ENCODE measurements around the gene KLF1.

Gene KLF1

DNA sequence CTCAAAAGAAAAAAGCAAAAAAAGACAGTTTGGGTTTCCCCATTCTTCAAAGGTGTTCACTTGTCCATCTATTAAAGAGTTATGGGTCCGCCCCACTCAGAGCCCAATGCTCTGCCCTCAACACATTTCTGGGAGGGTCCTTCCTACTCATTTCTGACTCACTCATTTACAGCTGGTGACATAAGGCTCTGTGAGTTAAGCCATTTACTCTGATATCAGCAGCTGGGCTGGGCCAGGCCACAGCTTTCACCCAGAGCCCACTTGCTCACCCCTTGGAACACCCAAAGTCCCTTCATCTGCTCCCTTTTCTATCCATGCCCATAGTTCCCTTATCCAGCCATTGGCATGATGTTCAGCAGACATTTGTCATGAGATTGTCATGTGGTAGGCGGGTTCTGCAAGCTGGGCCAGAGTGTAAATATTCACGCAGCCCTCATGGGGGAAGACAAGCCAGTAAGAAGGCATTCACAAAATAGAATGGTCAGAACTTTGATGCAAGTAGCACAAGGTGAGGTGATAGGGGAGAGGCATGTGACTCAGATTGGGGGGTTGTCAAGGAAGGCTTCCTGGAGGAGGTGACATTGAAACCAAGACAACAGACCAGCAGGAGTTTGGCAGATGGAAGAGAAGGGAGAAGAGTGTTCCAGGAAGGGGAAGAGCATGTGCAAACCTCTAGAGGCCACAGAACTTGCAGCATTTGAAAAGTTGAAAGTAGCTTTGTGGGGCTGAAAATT is 42.8 kb downstream of the KLF1 start:
- TF ChIP-seq, protein P1, sequence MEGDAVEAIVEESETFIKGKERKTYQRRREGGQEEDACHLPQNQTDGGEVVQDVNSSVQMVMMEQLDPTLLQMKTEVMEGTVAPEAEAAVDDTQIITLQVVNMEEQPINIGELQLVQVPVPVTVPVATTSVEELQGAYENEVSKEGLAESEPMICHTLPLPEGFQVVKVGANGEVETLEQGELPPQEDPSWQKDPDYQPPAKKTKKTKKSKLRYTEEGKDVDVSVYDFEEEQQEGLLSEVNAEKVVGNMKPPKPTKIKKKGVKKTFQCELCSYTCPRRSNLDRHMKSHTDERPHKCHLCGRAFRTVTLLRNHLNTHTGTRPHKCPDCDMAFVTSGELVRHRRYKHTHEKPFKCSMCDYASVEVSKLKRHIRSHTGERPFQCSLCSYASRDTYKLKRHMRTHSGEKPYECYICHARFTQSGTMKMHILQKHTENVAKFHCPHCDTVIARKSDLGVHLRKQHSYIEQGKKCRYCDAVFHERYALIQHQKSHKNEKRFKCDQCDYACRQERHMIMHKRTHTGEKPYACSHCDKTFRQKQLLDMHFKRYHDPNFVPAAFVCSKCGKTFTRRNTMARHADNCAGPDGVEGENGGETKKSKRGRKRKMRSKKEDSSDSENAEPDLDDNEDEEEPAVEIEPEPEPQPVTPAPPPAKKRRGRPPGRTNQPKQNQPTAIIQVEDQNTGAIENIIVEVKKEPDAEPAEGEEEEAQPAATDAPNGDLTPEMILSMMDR (IDR thresholded peaks at IDR 0.05; ENCODE audit: low read depth, low read length): no peak
- H3K4me3 ChIP-seq (ENCODE audit: low read depth, low read length): no peak overlapping the region

DNA sequence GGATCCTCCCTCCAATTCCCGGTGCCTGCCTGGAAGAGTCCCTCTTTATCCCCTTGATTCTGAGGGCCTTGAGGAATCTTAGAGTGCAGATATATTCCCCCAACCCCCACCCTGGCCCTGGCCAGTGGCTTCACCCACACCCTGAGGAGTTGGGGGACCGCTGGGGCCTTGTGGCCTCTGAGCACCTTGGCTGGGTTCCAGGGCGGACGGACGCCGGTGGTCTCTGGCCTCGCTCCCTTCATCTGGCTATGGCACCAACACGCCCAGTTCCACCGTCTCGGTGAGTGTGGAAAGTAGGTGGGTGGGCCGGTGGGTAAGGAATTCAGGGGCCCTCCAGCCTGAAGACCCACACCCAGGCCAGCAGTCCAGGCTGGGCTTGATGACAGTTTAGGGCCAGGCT is 43.7 kb downstream of the KLF1 start:
- TF ChIP-seq, protein P1 (IDR thresholded peaks at IDR 0.05; ENCODE audit: low read depth, low read length): no peak

DNA sequence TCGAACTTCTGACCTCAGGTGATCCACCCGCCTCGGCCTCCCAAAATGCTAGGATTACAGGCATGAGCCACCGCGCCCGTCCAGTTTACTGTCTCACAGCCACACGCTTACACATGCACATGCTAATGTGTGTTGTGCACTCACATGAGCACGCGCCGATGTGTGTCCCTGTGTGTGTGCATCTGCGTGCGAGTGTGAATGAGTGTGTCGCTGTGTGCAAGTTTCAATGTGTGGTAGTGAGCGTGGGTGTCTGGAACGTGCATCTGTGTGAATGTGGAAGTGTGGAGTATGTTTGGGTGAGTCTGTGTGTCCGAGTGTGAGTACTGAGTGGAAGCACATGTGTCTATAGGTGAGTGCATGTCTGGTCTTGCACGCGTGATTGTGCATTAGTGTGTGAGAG is 44.5 kb downstream of the KLF1 start:
- no peak overlapping the region for H3K4me3 ChIP-seq (ENCODE audit: low read depth, low read length)
- TF ChIP-seq, protein P1 (IDR thresholded peaks at IDR 0.05; ENCODE audit: low read depth, low read length): no peak

More for the DNA sequence above, 43.7 kb downstream of the KLF1 start:
- no peak overlapping the region for H3K4me3 ChIP-seq (ENCODE audit: low read depth, low read length)

DNA sequence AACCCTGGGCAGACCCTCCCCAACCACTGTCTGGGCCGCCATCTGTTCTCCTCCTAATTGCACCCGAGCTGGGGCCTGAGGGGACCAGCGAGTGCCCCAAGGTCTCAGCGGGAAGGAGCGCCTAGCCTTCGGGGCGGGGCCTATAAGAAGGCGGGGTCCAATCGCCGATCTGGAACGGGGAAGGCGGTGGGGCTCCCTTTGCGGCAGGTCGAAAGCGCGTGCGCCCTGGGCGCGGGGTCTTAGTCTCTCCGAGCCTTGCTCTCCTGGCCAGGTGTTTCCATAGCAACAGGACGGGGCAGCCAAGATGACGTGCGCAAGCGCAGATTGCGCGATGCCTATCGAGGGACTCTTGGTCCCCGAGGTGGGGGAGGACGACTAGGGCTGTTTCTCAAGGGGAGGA is 45.9 kb downstream of the KLF1 start:
- H3K4me3 ChIP-seq (ENCODE audit: low read depth, low read length): peak overlapping the region; percentile 12; the same call in 1 of the 2 replicates
- TF ChIP-seq, protein P1 (IDR thresholded peaks at IDR 0.05; ENCODE audit: low read depth, low read length): no peak

DNA sequence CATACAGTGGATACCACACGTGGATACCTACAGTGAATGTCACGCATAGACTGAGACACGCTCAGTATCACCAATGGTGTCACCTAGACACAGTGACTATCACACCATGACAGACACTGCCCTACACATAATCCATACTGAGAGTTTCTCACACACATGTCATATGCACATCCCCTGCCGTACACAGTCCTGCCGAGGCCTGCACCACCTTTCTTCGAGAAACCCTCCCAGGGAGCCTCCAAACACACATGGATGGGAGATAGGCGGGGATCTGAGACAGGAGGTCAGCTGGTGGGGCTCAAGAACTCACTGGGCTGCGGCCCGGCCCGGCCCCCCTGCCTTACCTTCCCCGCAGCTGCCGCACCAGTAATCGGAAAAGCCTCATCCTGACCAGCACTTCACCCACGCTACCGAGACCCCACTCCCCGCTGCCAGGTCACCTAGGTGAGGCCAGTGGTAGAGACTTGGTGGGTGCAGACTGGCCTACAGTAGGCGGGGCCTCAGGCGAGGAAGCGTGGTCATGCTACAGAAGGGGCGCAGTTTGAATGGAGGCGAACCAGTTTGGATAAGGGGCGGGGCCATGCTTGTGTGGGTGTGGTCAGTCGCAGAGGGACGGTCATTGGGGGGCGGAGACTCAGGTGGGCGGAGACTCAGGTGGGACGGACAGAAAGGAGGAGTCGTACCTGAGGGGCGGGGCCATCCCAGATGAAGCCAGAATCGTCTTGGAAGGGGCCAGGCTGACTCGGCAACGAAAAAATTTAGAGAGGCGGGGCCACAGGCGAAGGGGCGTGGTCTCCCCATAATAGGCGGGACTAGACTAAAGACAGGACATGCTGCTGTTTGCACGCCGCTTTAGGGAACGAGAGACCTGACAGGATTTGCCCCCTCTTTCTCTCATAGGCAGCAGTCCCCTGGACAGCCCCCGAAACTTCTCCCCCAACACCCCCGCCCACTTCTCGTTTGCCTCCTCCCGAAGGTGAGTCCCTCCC is 46.6 kb downstream of the KLF1 start:
- TF ChIP-seq, protein P1 (IDR thresholded peaks at IDR 0.05; ENCODE audit: low read depth, low read length): no peak
- H3K4me3 ChIP-seq (ENCODE audit: low read depth, low read length): peak overlapping the region; percentile 12; the same call in 1 of the 2 replicates

DNA sequence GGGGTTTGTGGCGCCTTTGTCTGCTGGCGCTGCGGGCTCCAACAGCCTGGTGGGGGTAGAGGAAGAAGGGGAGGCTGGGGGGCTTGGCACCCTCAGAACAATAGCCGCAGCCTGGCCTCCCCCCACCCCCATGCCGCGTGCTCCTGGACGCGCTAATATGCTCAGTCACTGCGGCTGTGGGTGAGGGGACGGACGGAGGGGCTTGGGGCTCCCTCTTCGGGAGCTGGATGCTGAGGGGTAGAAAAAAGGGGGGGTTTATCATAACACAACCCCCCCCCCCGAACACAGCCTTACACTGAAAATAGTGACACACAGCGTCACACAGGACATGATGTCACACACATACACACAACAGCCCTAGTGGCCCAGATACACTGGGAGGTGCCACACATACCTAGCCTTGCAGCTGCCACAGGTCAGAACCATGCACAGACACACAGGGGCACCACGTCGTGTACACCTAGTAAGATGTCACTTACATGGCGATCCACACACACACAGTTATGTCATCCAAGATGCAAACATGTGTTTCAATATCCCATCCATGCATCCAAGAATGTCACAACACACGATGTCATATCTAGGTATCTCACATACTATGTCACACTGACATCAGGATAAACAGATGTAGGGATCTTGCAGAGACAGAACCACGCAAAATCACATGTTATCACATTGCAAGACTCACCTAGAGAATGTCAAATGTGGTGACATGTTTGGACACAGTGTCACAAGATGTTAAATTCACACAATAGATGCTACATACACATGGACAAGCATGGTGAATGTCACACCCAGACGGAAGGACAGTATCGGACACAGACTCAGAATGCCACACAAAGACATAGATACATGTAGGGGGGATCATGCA is 47.9 kb downstream of the KLF1 start:
- H3K4me3 ChIP-seq (ENCODE audit: low read depth, low read length): no peak overlapping the region
- TF ChIP-seq, protein P1 (IDR thresholded peaks at IDR 0.05; ENCODE audit: low read depth, low read length): no peak

All from WI38 (cell line).